Cardiac muscle cell (in vitro differentiated cells and primary cell): Measurements from ENCODE around the gene ZMYND19. TPM values are rescaled to one million over a fixed set of nuclear protein-coding genes. Genes with fewer than 3 reads are reported as not detected.
A peak's percentile ranks its signal among the peaks of the same experiment; 100 is the strongest.
"Not testable (repeated sequence)": the region's sequence is repeated elsewhere in the genome, so short reads cannot be mapped to it uniquely, and the experiment has no call there.

Source experiments
- DNase-seq, 2 donors: peaks; one replicate each; pipeline versions ENCODE4 v3.0.0 to v3.0.0-alpha.2; 2010 to 2017; ENCODE audit warnings: low read depth in 1 of 2, low spot score in 1 of 2
- H3K27ac ChIP-seq: fragments of 200-600 bp; sonication (generic); 2 replicates; pipeline ENCODE4 v1.5.1; 2016
- H3K27me3 ChIP-seq: fragments of 200-600 bp; sonication (generic); 2 replicates; pipeline ENCODE4 v1.6.0; 2016; ENCODE audit warnings: control low read depth
- H3K36me3 ChIP-seq: fragments of 200-600 bp; sonication (generic); 2 replicates; pipeline ENCODE4 v1.5.1; 2016; ENCODE audit warnings: control low read depth
- H3K4me1 ChIP-seq: fragments of 200-600 bp; sonication (generic); 2 replicates; pipeline ENCODE4 v1.8.1; 2017; ENCODE audit warnings: low read depth, mild to moderate bottlenecking, mixed run types
- H3K4me3 ChIP-seq: fragments of 200-600 bp; sonication (generic); 2 replicates; pipeline ENCODE4 v1.5.1; 2016; ENCODE audit warnings: mild to moderate bottlenecking
- H3K9me3 ChIP-seq: fragments of 200-600 bp; sonication (generic); 2 replicates; pipeline ENCODE4 v1.5.1; 2017; ENCODE audit warnings: low read depth, mild to moderate bottlenecking, control low read depth
- CTCF ChIP-seq: IDR thresholded peaks from 2 replicates; pipeline ENCODE4 v1.5.1; 2012; ENCODE audit warnings: low read depth, mild to moderate bottlenecking, low read length
- polyA plus RNA-seq: library from polyadenylated mRNA; unstranded; fragments of >200 nt; fragmentation: Nextera tagmentation; extraction: Ambion mirVana; gene quantifications from 2 replicates; pipeline ENCODE4 v1.2.1, GENCODE V29; 2016
- total RNA-seq: library from RNA; depleted of rRNA; stranded (reverse); fragments of >200 nt; gene quantifications from 2 replicates; pipeline ENCODE4 v1.2.3, GENCODE V29; 2016

Gene ZMYND19
- total and polyA plus RNA-seq, 2 experiments from 2014 or later, result 35.3 to 48.1 TPM

- no peaks in the 10 kb centered on the region for H3K36me3 ChIP-seq
- no peak for TF ChIP-seq CTCF
- no peaks in the 10 kb centered on the region for H3K9me3 ChIP-seq
- DNase-seq, result no peak
- H3K4me1 ChIP-seq, result no peaks in the 10 kb centered on the region
- H3K4me3 ChIP-seq, result no peak overlapping the region
- H3K27ac ChIP-seq, result no peak overlapping the region
- H3K27me3 ChIP-seq, result no peaks in the 10 kb centered on the region
Measured at GRCh38 chr9:137631345-137632229, 41.3 kb upstream of the ZMYND19 start.

GRCh38 chr9:137630679-137631078 lies 40.4 kb upstream of the ZMYND19 start:
- no peak overlapping the region for H3K4me3 ChIP-seq
- TF ChIP-seq CTCF, result no peak

GRCh38 chr9:137630126-137630525 lies 39.8 kb upstream of the ZMYND19 start:
- H3K36me3 ChIP-seq, result no peaks in the 10 kb centered on the region
- no peak for DNase-seq

More at GRCh38 chr9:137630679-137631078, 40.4 kb upstream of the ZMYND19 start:
- H3K9me3 ChIP-seq, result no peaks in the 10 kb centered on the region
- H3K4me1 ChIP-seq, result no peaks in the 10 kb centered on the region
- no peaks in the 10 kb centered on the region for H3K36me3 ChIP-seq
- no peak overlapping the region for H3K27ac ChIP-seq
- no peaks in the 10 kb centered on the region for H3K27me3 ChIP-seq
- peak in 1 of 2 donors; percentile 30 for DNase-seq

GRCh38 chr9:137627406-137627805 lies 37.1 kb upstream of the ZMYND19 start:
- DNase-seq, H3K36me3 ChIP-seq, H3K4me3 ChIP-seq, H3K27me3 ChIP-seq, H3K9me3 ChIP-seq, H3K4me1 ChIP-seq, H3K27ac ChIP-seq: not testable (repeated sequence)

More at GRCh38 chr9:137630126-137630525, 39.8 kb upstream of the ZMYND19 start:
- Histone ChIP-seq H3K27me3 (no peaks in the 10 kb centered on the region), H3K27ac (no peak overlapping the region), H3K9me3 (no peaks in the 10 kb centered on the region), H3K4me1 (no peaks in the 10 kb centered on the region), H3K4me3 (no peak overlapping the region)
- TF ChIP-seq CTCF, result no peak

- no peaks in the 10 kb centered on the region for H3K9me3 ChIP-seq
- H3K27ac ChIP-seq, result no peak overlapping the region
- DNase-seq, result no peak
- TF ChIP-seq CTCF, result no peak
- H3K27me3 ChIP-seq, result no peaks in the 10 kb centered on the region
- H3K36me3 ChIP-seq, result no peaks in the 10 kb centered on the region
- H3K4me1 ChIP-seq, result no peaks in the 10 kb centered on the region
- H3K4me3 ChIP-seq, result no peak overlapping the region
Measured at GRCh38 chr9:137626464-137626863, 36.2 kb upstream of the ZMYND19 start.

- H3K27ac ChIP-seq, DNase-seq, H3K9me3 ChIP-seq, H3K36me3 ChIP-seq, H3K27me3 ChIP-seq, H3K4me3 ChIP-seq: not testable (repeated sequence)
- peaks cover 13% of the 10 kb centered on the region for H3K4me1 ChIP-seq
Measured at GRCh38 chr9:137622211-137622610, 31.9 kb upstream of the ZMYND19 start.
